HG03460 (cell line): ENCODE data around the gene FAM168A.

Experiments
- ATAC-seq: cut with Tn5 transposase; IDR thresholded peaks from one replicate; pipeline ENCODE4 v1.9.1; 2021; ENCODE audit not compliant: unreplicated experiment

Gene FAM168A

GRCh38 chr11:73563539-73564200, 34.2 kb downstream of the FAM168A start:
- ATAC-seq = no peak

GRCh38 chr11:73559743-73560142, 38.2 kb downstream of the FAM168A start:
- ATAC-seq = no peak

- ATAC-seq = no peak
Observed at GRCh38 chr11:73556966-73557365, 40.9 kb downstream of the FAM168A start.

GRCh38 chr11:73555615-73556014, 42.3 kb downstream of the FAM168A start:
- ATAC-seq = no peak

- ATAC-seq = no peak
Observed at GRCh38 chr11:73554671-73555320, 43.1 kb downstream of the FAM168A start.

GRCh38 chr11:73553266-73553665, 44.6 kb downstream of the FAM168A start:
- ATAC-seq = no peak

GRCh38 chr11:73551677-73552076, 46.2 kb downstream of the FAM168A start:
- no peak for ATAC-seq

- no peak for ATAC-seq
Observed at GRCh38 chr11:73549376-73549775, 48.5 kb downstream of the FAM168A start.

GRCh38 chr11:73547706-73548595, 50.0 kb downstream of the FAM168A start:
- no peak for ATAC-seq

- ATAC-seq = no peak
Observed at GRCh38 chr11:73542175-73542574, 55.7 kb downstream of the FAM168A start.

- no peak for ATAC-seq
Observed at GRCh38 chr11:73539506-73540084, 58.3 kb downstream of the FAM168A start.

- ATAC-seq = no peak
Observed at GRCh38 chr11:73538381-73538872, 59.5 kb downstream of the FAM168A start.

- ATAC-seq = no peak
Observed at GRCh38 chr11:73537969-73538368, 59.9 kb downstream of the FAM168A start.

GRCh38 chr11:73536961-73537360, 61.0 kb downstream of the FAM168A start:
- ATAC-seq = no peak

GRCh38 chr11:73532310-73532709, 65.6 kb downstream of the FAM168A start:
- no peak for ATAC-seq

- no peak for ATAC-seq
Observed at GRCh38 chr11:73531386-73531785, 66.5 kb downstream of the FAM168A start.

- no peak for ATAC-seq
Observed at GRCh38 chr11:73530109-73530508, 67.8 kb downstream of the FAM168A start.

GRCh38 chr11:73529204-73529530, 68.7 kb downstream of the FAM168A start:
- no peak for ATAC-seq

GRCh38 chr11:73528483-73529203, 69.3 kb downstream of the FAM168A start:
- no peak for ATAC-seq

GRCh38 chr11:73528013-73528412, 69.9 kb downstream of the FAM168A start:
- no peak for ATAC-seq

GRCh38 chr11:73525611-73526010, 72.3 kb downstream of the FAM168A start:
- ATAC-seq = no peak
